HG03095 (cell line): Measurements from ENCODE around the gene ZFP14.
"Not testable (repeated sequence)": the region's sequence is repeated elsewhere in the genome, so short reads cannot be mapped to it uniquely, and the experiment has no call there.

ENCODE experiments used
- ATAC-seq: cut with Tn5 transposase; IDR thresholded peaks from one replicate; pipeline ENCODE4 v1.9.1; 2021; ENCODE audit warnings: moderate library complexity; ENCODE audit not compliant: unreplicated experiment

The ZFP14 gene

DNA sequence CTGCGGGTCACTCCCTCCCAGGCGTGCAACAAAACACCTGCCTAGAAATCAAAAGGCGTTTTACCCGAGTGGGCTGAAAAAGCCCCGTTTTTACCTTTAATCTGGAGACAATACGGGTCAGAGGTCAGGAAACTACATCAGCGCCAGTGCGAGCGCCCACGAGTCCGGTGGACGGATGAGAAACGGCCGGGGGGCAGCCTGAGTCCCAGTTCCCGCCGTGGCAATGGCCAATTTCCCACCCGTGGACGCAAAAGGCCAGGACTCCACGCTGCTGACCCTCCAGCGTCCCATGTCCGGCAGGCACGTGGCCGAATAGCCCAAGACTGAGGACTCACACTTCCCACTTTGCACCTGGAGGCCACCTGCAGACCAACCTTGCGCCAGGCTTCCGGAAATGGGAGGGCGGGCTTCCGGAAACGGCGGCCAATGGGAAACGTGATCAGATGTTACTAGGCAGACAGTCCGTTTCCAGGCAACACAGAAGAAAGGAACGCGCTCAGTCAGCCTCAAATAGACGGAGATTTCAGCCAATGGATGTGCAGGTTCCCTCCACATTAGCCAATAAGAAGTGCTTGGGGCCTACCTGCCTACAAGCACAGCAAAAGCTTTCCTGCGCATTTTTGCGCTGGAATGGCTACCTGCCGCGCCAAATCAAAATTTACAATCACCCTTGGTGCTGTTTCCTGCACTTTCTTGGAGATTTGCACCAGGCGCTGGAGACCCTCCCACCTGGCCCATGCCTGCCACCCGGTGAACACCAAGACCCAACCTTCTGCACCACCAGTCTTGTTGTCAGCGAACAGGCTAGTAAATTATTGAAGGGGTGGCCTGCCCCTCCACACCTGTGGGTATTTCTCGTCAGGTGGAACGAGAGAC lies 47.4 kb downstream of the ZFP14 start:
- ATAC-seq, result no peak

DNA sequence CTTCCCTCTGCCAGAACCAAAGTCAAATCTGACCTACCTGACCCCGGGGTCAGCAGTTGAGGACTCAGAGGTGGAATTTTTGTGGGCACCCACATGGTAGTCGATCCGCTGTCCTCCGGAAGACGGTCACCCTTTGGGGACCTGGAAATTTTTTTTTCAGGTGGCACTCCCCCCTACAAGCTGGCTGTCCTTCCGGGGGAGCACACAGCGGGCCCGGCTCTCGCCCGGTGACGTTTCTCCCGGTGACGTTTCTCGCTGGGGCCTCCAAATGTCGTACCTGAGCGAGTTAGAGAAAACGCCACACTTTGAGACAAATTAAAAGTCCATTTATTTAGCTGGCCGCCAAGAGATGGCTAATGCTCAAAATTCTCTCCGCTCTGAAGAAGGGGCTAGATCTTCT lies 48.8 kb downstream of the ZFP14 start:
- ATAC-seq, result no peak

DNA sequence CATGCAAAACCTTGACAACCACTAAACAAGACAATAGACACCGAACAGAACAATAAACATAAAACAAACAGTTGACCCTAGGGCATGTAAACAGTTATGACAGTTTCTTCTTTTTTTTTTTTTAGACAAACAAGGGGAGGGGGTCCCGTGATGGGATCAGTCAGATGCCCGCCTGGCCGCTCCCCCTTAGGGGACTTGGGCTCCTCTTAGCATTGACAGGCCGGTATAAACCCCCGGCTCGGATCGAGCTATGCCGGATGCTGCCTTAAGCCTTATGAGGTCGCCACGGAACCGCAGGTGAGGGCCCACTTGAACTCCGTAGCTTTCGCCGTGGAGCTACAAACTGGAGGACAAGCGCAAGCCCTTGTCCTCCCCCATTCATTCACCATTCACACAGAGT lies 49.5 kb downstream of the ZFP14 start:
- ATAC-seq, result not testable (repeated sequence)

DNA sequence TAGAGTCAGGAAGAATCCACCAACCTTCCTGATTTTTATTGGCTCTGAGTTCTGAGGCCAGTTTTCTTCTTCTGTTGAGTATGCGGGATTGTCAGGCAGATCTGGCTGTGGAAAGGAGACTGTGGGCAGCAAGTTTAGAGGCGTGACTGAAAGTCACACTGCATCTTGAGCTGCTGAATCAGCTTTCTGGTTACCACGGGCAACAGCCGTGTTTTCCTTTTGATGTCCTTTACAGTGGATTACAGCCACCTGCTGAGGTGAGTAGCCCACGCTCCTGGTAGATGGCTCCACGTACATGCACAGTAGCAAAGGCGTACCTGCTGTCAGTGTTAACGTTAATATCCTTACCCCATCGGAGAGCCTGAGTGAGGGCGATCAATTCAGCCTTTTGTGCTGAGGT lies 52.4 kb downstream of the ZFP14 start:
- ATAC-seq, result not testable (repeated sequence)

DNA sequence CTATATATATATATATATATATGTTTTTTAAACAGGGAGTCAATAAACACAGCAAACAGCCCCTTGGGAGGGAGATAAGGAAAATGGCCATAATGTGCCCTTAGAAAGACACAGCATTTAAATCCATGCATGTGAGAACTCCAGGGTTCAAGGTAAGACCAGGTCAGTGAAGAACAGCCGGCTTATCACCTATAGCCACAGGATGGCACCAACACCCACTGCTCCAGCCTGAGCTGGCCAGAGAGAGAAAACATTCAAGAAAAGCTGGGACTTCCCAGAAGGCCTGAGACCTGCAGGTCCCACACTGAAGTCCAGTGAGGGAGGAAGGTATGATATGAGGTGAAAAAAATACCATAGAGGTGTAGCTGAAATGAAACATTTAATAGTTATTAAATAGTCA lies 63.8 kb downstream of the ZFP14 start:
- ATAC-seq, result not testable (repeated sequence)

DNA sequence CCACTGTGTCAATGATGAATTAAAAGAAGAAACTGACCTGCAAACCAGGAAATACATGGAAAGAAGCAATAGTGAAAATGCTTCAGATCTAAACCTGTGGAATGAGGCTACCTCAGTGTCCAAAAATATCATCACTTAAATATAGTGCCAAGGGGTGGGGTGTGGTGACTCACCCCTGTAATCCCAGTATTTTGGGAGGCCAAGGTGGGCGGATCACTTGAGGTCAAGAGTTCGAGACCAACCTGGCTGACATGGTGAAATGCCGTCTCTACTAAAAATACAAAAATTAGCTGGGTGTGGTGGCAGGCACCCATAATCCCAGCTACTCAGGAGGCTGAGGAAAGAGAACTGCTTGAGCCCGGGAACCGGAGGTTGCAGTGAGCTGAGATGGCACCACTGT lies 64.9 kb downstream of the ZFP14 start:
- not testable (repeated sequence) for ATAC-seq

DNA sequence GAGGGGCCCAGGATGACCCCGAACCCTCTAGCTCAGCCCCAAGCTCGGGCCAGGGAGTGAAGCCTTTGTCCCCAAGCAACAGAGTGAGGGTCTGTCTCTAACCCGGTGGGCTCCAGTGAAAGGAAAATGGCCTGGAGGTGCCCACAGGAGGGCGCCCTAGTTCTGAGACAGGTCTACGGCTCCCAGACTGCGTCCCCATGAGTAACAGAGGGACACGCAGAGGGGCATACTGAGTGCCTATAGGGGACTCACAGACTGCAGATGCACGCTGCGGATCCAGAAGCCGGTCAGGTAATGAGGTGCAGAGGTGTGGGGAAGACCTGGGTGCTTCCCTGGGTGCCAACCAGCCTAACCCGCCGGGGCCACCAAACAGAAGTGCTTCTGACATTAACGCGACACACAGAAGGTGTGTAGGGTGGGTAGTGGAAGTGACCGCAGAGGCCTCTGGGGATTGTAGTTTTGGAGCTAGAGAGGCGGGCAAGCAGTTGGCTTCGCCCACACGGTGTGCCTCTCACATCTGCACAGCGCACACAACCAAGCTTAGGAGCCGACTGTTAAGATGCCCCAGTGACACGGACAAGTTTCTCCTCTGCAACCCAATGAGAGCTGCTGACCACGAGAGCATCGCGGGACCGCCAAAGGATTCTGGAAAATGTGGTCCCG lies 67.8 kb downstream of the ZFP14 start:
- ATAC-seq, result not testable (repeated sequence)

DNA sequence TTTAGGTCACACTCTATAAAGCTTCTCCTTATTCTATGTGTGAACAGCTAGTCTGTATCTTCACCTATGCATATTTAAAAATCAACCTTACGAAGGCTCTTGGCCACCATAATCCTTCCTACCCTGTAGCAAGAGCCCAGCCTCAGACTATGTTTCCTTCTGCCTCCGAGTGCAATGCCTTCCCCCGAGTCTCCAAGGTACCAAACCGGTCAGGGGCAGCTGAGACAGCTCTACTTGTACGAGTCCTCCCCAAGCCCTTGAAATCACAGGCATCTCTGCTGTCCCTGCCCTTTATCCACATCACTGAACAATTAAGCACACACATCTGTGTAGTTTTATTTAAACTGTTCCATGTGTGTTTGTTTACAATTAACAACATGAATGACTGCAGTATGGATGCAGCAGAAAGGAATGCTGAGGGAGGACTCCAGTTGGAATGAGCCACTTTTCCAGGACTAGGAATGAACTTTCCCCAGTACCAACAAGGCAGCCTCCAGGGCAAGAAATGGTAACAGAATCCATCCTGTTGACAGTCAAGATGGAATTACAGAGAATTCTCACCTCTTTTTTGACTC lies 68.5 kb downstream of the ZFP14 start:
- not testable (repeated sequence) for ATAC-seq

DNA sequence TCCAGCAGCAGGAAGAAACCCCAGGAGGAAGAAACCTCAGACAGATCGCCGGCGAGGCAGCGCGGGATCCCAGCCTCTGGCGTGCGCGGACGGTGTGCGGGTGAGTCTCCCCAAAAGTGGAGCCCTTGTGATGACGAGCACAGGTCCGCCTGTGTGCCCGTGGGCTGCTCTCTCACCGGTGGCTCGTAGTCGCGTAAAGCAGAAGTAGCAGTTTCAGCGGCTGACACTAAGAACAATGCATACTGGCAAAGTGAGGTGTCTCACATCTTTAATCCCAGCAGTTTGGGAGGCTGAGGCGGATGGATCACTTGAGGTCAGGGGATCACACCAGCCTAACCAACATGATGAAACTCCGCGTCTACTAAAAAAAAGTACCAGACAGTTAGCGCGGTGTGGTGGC lies 69.2 kb downstream of the ZFP14 start:
- not testable (repeated sequence) for ATAC-seq

DNA sequence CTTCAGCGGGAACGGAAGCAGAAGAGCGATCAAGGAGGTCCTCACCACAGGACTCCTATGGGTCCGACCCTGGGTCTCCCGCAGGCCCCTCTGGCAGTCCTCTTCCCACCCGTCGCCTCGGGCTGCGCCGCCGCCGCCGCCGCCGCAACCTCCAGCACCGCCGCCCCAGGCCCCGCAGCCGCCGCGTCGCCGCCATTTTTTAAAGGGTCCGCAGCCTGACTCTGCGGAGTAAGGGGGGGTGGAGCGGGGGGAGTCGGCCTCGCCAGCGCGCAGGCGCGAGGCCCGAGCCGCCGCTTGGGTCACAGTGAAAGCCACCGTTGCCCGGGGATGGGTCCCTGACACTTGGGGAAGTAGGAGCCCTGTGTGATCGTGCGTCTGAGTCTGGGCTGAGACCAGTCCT lies 69.7 kb downstream of the ZFP14 start:
- ATAC-seq, result not testable (repeated sequence)

DNA sequence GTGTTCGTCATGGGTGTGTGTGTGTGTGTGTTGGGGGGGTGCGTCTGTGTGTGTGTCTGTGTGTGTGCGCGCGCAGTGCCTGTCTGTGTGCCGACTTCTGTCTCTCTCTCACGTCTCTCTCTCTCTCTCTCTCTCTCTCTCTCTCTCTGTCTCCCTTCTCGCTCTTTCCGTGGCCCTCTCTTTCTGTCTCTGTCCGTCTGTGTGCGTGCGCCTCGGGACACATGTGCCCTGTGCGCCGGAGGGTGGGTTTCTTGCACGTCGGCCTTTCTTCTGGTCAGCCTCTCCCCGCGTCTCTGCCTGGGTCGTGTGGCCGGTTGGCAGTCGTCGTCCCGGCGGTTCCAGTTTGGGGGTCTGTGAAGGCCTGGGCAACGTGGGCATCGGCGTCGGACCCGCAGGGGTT lies 86.7 kb downstream of the ZFP14 start:
- ATAC-seq, result not testable (repeated sequence)
